CD14-positive monocyte (primary cell): Measurements from ENCODE around the gene TBC1D22A. TPM values are rescaled to one million over a fixed set of nuclear protein-coding genes. Genes with fewer than 3 reads are reported as not detected.
"Not testable (repeated sequence)": the region's sequence is repeated elsewhere in the genome, so short reads cannot be mapped to it uniquely, and the experiment has no call there.

Experiments used
- DNase-seq, 3 donors: peaks; one replicate each; pipeline ENCODE4 v3.0.0-alpha.2; 2011 to 2022
- H2AFZ ChIP-seq: 2 replicates; pipeline ENCODE4 v1.6.0; 2012; ENCODE audit warnings: mild to moderate bottlenecking, low read depth, low read length, inconsistent platforms; ENCODE audit not compliant: insufficient read depth, poor library complexity, severe bottlenecking
- H3K27ac ChIP-seq, 2 donors: 1 replicate in 1 of 2; 2 replicates in 1 of 2; pipeline ENCODE4 v1.5.1; 2012 to 2013; ENCODE audit warnings: low read length in 2 of 2, control low read depth in 1 of 2, inconsistent platforms in 1 of 2, low read depth in 1 of 2, mild to moderate bottlenecking in 1 of 2
- H3K27me3 ChIP-seq, 2 donors: one replicate each; pipeline versions ENCODE4 v1.6.0 to v1.6.1; 2011 to 2013; ENCODE audit warnings: low read length in 2 of 2; ENCODE audit not compliant: control insufficient read depth in 2 of 2, insufficient read depth in 2 of 2
- H3K36me3 ChIP-seq, 2 donors: replicated peaks in 1 of 2; 1 replicate in 1 of 2; 2 replicates in 1 of 2; pipeline versions ENCODE4 v1.5.1 to v1.6.1; 2012 to 2013; ENCODE audit warnings: low read length in 2 of 2, control low read depth in 1 of 2, inconsistent platforms in 1 of 2, mild to moderate bottlenecking in 1 of 2; ENCODE audit not compliant: insufficient read depth in 2 of 2, control insufficient read depth in 1 of 2
- H3K4me1 ChIP-seq, 2 donors: 1 replicate in 1 of 2; 2 replicates in 1 of 2; pipeline versions ENCODE4 v1.5.1 to v1.6.1; 2012 to 2013; ENCODE audit warnings: low read length in 2 of 2, control low read depth in 1 of 2, inconsistent platforms in 1 of 2, mild to moderate bottlenecking in 1 of 2, moderate library complexity in 1 of 2; ENCODE audit not compliant: insufficient read depth in 2 of 2, control insufficient read depth in 1 of 2
- H3K4me2 ChIP-seq: replicated peaks from 2 replicates; pipeline ENCODE3; 2012; ENCODE audit warnings: low read length, moderate library complexity, mild to moderate bottlenecking; ENCODE audit not compliant: poor library complexity, severe bottlenecking; ENCODE audit errors: extremely low read depth
- H3K4me3 ChIP-seq, 3 experiments: fragments of 200-600 bp in 1 of 3; sonication (generic) in 1 of 3; replicated peaks in 1 of 3; 1 replicate in 2 of 3; 2 replicates in 1 of 3; pipeline ENCODE4 v1.5.1; 2011 to 2013; ENCODE audit warnings: low read length in 3 of 3, mild to moderate bottlenecking in 3 of 3, control low read depth in 2 of 3, low read depth in 2 of 3, inconsistent platforms in 1 of 3, moderate library complexity in 1 of 3
- H3K79me2 ChIP-seq: 2 replicates; pipeline ENCODE4 v1.6.0; 2012; ENCODE audit warnings: mild to moderate bottlenecking, control low read depth, inconsistent platforms, low read length, moderate library complexity; ENCODE audit not compliant: insufficient read depth
- H3K9ac ChIP-seq: 2 replicates; pipeline ENCODE4 v1.6.0; 2017; ENCODE audit warnings: low read length, mild to moderate bottlenecking; ENCODE audit not compliant: insufficient read depth, poor library complexity, severe bottlenecking
- H3K9me3 ChIP-seq, 2 donors: replicated peaks in 1 of 2; 1 replicate in 1 of 2; 2 replicates in 1 of 2; pipeline versions ENCODE4 v1.5.1 to v1.6.1; 2012 to 2013; ENCODE audit warnings: low read length in 2 of 2, control low read depth in 1 of 2; ENCODE audit not compliant: control insufficient read depth in 1 of 2, insufficient read depth in 1 of 2
- H4K20me1 ChIP-seq: 2 replicates; pipeline ENCODE4 v1.6.0; 2012; ENCODE audit warnings: mild to moderate bottlenecking, low read length, control low read depth, moderate library complexity; ENCODE audit not compliant: insufficient read depth
- H3K27ac Mint-ChIP-seq, 7 donors: one replicate each; pipeline ENCODE4 v1.8.0; 2020; ENCODE audit warnings: mild to moderate bottlenecking in 7 of 7, mixed read lengths in 7 of 7, moderate library complexity in 6 of 7, inconsistent platforms in 2 of 7
- H3K27me3 Mint-ChIP-seq, 3 donors: one replicate each; pipeline ENCODE4 v1.8.0; 2021 to 2022; ENCODE audit warnings: low read depth in 3 of 3, mild to moderate bottlenecking in 3 of 3, mixed read lengths in 3 of 3, moderate library complexity in 3 of 3, inconsistent platforms in 1 of 3
- H3K36me3 Mint-ChIP-seq, 2 donors: one replicate each; pipeline ENCODE4 v1.8.0; 2020; ENCODE audit warnings: mixed read lengths in 2 of 2, inconsistent platforms in 1 of 2, mild to moderate bottlenecking in 1 of 2
- H3K4me1 Mint-ChIP-seq: one replicate; pipeline ENCODE4 v1.8.0; 2020; ENCODE audit warnings: mild to moderate bottlenecking, mixed read lengths
- H3K4me3 Mint-ChIP-seq, 2 donors: one replicate each; pipeline ENCODE4 v1.8.0; 2020; ENCODE audit warnings: mild to moderate bottlenecking in 2 of 2, mixed read lengths in 2 of 2, moderate library complexity in 1 of 2
- H3K9me3 Mint-ChIP-seq, 7 donors: one replicate each; pipeline ENCODE4 v1.8.0; 2020 to 2022; ENCODE audit warnings: mixed read lengths in 7 of 7, mild to moderate bottlenecking in 6 of 7, moderate library complexity in 6 of 7, inconsistent platforms in 2 of 7
- WGBS: methylation state at CpG from one replicate; pipeline ENCODE4 v1.1.5; 2013; ENCODE audit warnings: missing lambda C conversion rate; ENCODE audit not compliant: insufficient coverage; 5-methylcytosine and 5-hydroxymethylcytosine counted together
- intact Hi-C, 2 donors: fragments of 100-400 bp; cut with micrococcal nuclease; formaldehyde crosslinking; loops; one replicate each; pipeline versions ENCODE4 v1.15.0 to v1.15.1; 2023
- polyA plus RNA-seq, 3 donors: library from polyadenylated mRNA; depleted of rRNA in 1 of 3; unstranded in 2 of 3; stranded (reverse) in 1 of 3; fragments of 300-500 nt in 2 of 3; fragments of >200 nt in 1 of 3; fragmentation: Illumina TruSeq in 2 of 3; gene quantifications; 1 replicate in 2 of 3; 2 replicates in 1 of 3; pipeline ENCODE4 v1.2.3, GENCODE V29; 2012 to 2021
- TF ChIP-seq, protein P1 (sequence below): fragments of 200-600 bp; IDR thresholded peaks from one replicate; pipeline ENCODE4 v1.8.0; 2022; ENCODE audit warnings: antibody characterized with exemption, mild to moderate bottlenecking

The TBC1D22A gene
- polyA plus RNA-seq, 3 donors: 25.9 to 36.2 (median 29.5) TPM

DNA sequence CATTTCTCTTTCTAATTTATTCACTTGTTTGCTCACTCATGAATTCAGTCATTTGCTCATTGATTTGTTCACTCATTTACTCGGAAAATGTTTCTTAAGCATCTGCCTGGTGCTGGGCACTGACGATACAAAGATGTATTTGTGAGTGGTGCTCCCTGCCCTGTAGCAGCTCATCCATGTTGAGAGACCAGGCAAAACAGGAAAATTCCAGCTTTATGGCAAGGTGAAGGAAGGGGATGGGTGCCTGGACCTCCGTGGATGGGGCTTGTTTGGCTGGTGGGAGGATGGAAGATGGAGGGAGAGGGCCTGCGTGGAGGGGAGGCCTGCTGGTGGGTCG lies 53.1 kb downstream of the TBC1D22A start:
- H3K4me3 ChIP-seq: no peak overlapping the region
- H3K4me1 ChIP-seq: peaks cover 9 to 13% of the 10 kb centered on the region in 2 donors
- H3K27me3 ChIP-seq: no peaks in the 10 kb centered on the region
- peaks cover 20 to 58% of the 10 kb centered on the region in 2 donors for H3K36me3 ChIP-seq
- no peak overlapping the region for H3K9ac ChIP-seq
- H3K27ac ChIP-seq: peak overlapping the region; percentile 45 to 63
- WGBS: 93% methylated on average over 5 of the region's 5 CpGs
- TF ChIP-seq, protein P1, sequence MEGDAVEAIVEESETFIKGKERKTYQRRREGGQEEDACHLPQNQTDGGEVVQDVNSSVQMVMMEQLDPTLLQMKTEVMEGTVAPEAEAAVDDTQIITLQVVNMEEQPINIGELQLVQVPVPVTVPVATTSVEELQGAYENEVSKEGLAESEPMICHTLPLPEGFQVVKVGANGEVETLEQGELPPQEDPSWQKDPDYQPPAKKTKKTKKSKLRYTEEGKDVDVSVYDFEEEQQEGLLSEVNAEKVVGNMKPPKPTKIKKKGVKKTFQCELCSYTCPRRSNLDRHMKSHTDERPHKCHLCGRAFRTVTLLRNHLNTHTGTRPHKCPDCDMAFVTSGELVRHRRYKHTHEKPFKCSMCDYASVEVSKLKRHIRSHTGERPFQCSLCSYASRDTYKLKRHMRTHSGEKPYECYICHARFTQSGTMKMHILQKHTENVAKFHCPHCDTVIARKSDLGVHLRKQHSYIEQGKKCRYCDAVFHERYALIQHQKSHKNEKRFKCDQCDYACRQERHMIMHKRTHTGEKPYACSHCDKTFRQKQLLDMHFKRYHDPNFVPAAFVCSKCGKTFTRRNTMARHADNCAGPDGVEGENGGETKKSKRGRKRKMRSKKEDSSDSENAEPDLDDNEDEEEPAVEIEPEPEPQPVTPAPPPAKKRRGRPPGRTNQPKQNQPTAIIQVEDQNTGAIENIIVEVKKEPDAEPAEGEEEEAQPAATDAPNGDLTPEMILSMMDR: no peak
- H3K27me3 Mint-ChIP-seq: no peaks in the 10 kb centered on the region
- no peak overlapping the region for H2AFZ ChIP-seq
- peaks cover 52% of the 10 kb centered on the region for H3K79me2 ChIP-seq
- DNase-seq: no peak
- H3K27ac Mint-ChIP-seq: peak overlapping the region in 6 of 7 donors; percentile 47 to 80 (median 70)
- peaks cover 0 to 2% (median 0%) of the 10 kb centered on the region in 7 donors for H3K9me3 Mint-ChIP-seq
- H3K4me3 Mint-ChIP-seq: no peak overlapping the region
- H3K36me3 Mint-ChIP-seq: peaks cover 51 to 63% of the 10 kb centered on the region in 2 donors
- H3K4me1 Mint-ChIP-seq: peaks cover 11% of the 10 kb centered on the region
- H3K9me3 ChIP-seq: no peaks in the 10 kb centered on the region
- intact Hi-C loops: no loop called here
- H3K4me2 ChIP-seq: no peak overlapping the region
- H4K20me1 ChIP-seq: peaks cover 97% of the 10 kb centered on the region

DNA sequence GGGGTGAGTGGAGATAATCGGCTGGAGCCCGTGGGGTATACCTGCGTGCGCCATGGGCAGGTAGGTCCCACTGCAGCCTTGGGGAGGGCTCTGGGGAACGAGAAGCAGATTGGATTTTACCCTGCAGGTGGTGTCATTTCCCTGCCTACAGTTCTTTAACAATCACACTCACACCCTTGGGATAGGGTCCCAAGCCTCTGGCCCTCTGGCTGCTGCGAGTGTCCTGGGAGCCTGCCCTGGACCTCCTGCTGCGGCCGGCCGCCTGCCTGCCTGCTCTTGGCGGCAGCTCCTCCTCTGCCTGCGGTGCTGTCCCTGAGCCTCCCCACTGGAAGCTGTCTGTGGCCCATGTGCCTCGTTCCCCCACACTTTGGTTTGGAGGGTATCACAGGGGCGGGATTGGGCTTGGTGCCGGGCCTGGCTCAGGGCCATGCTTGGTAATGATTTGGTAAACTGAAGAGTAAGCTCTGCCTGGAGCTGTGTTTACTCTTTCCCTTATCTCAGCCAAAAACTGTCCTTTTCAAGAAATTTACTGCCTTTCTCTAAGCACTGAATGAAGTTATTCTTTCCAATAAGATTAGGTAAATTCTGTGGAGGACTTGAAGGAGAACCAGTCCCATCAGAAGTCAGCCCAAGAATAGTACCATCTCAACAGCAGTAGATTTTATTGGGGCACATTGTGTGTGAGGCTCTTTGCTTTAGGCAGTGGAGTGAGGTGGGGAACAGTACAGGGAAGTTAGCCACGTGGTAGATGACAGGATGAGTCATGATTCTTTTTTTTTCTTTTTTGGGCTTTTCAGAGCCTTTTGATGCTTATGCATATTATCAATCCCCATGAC lies 53.7 kb downstream of the TBC1D22A start:
- H3K27ac ChIP-seq: peak overlapping the region; percentile 45 to 63
- no peak overlapping the region for H3K9ac ChIP-seq
- H3K4me3 Mint-ChIP-seq: no peak overlapping the region
- H4K20me1 ChIP-seq: peaks cover 97% of the 10 kb centered on the region
- 83% methylated on average over 9 of the region's 15 CpGs for WGBS
- no peaks in the 10 kb centered on the region for H3K9me3 ChIP-seq
- TF ChIP-seq, protein P1: no peak
- H3K36me3 ChIP-seq: peaks cover 16 to 52% of the 10 kb centered on the region in 2 donors
- no peak overlapping the region for H3K4me3 ChIP-seq
- H3K79me2 ChIP-seq: peaks cover 51% of the 10 kb centered on the region
- peak; percentile 36 to 72 (median 69) for DNase-seq
- H3K4me1 ChIP-seq: peaks cover 9 to 13% of the 10 kb centered on the region in 2 donors
- peaks cover 11% of the 10 kb centered on the region for H3K4me1 Mint-ChIP-seq
- peak overlapping the region; percentile 68 to 81 (median 74) for H3K27ac Mint-ChIP-seq
- H3K36me3 Mint-ChIP-seq: peaks cover 51 to 61% of the 10 kb centered on the region in 2 donors
- no peaks in the 10 kb centered on the region for H3K27me3 ChIP-seq
- H2AFZ ChIP-seq: no peak overlapping the region
- no peak overlapping the region for H3K4me2 ChIP-seq
- H3K9me3 Mint-ChIP-seq: peaks cover 0 to 4% (median 0%) of the 10 kb centered on the region in 7 donors
- intact Hi-C loops: no loop called here
- no peaks in the 10 kb centered on the region for H3K27me3 Mint-ChIP-seq

DNA sequence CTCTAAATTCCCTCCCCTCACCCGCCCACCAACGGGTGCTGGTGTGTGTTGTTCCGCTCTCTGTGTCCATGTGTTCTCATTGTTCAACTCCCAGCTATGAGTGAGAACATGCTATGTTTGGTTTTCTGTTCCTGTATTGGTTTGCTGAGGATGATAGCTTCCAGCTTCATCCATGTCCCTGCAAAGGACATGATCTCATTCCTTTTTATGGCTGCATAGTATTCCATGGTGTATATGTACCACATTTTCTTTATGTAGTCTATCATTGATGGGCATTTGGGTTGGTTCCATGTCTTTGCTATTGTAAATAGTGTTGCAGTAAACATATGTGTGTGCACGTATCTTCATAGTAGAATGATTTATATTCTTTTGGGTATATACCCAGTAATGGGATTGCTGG lies 54.9 kb downstream of the TBC1D22A start:
- DNase-seq, intact Hi-C loops, H3K27me3 Mint-ChIP-seq, H3K27ac ChIP-seq, H3K4me3 ChIP-seq, H3K4me2 ChIP-seq, H3K4me3 Mint-ChIP-seq, H3K9me3 Mint-ChIP-seq, H3K9me3 ChIP-seq, H2AFZ ChIP-seq, H3K9ac ChIP-seq, H3K27me3 ChIP-seq: not testable (repeated sequence)
- 100% methylated on average over 1 of the region's 4 CpGs for WGBS
- H3K4me1 ChIP-seq: peaks cover 9 to 13% of the 10 kb centered on the region in 2 donors
- peak overlapping the region in 1 of 7 donors; percentile 25 for H3K27ac Mint-ChIP-seq
- H4K20me1 ChIP-seq: peaks cover 97% of the 10 kb centered on the region
- peaks cover 56 to 57% of the 10 kb centered on the region in 2 donors for H3K36me3 Mint-ChIP-seq
- peaks cover 48% of the 10 kb centered on the region for H3K79me2 ChIP-seq
- H3K36me3 ChIP-seq: peaks cover 12 to 45% of the 10 kb centered on the region in 2 donors
- H3K4me1 Mint-ChIP-seq: peaks cover 13% of the 10 kb centered on the region
